ENCODE measurements around the gene RER1. TPM values are rescaled to one million over a fixed set of nuclear protein-coding genes. Genes with fewer than 3 reads are reported as not detected.

The RER1 gene
- total RNA-seq, 1 donor from 2014 or later: 118 TPM

GRCh38 chr1:2352341-2352896 is 39.2 kb upstream of the RER1 start:
- no peaks in the 10 kb centered on the region for H3K27me3 ChIP-seq
- ATAC-seq (no peak), DNase-seq (peak; percentile 52)
- H3K9me3 ChIP-seq: no peaks in the 10 kb centered on the region
- no peak overlapping the region for H3K27ac ChIP-seq
- no peaks in the 10 kb centered on the region for H3K36me3 ChIP-seq
- no peaks in the 10 kb centered on the region for H3K4me1 ChIP-seq
- intact Hi-C loops (cut with DNase I): no loop called here
- TF ChIP-seq CTCF (IDR thresholded peaks at IDR 0.05): no peak
- H3K4me3 ChIP-seq: no peak overlapping the region

- no peaks in the 10 kb centered on the region for H3K9me3 ChIP-seq
- no peak for TF ChIP-seq CTCF (IDR thresholded peaks at IDR 0.05)
- H3K4me3 ChIP-seq: no peak overlapping the region
- ATAC-seq (no peak), DNase-seq (peak; percentile 48)
- no peaks in the 10 kb centered on the region for H3K36me3 ChIP-seq
- H3K27me3 ChIP-seq: no peaks in the 10 kb centered on the region
- intact Hi-C loops (cut with DNase I): no loop called here
- H3K4me1 ChIP-seq: no peaks in the 10 kb centered on the region
- no peak overlapping the region for H3K27ac ChIP-seq
Observed at GRCh38 chr1:2352897-2353550, 38.6 kb upstream of the RER1 start.

GRCh38 chr1:2353551-2354438 is 37.8 kb upstream of the RER1 start:
- ATAC-seq (no peak), DNase-seq (peak; percentile 40)
- H3K27ac ChIP-seq: no peak overlapping the region
- no peak overlapping the region for H3K4me3 ChIP-seq
- no peaks in the 10 kb centered on the region for H3K27me3 ChIP-seq
- intact Hi-C loops (cut with DNase I): no loop called here
- H3K36me3 ChIP-seq: no peaks in the 10 kb centered on the region
- no peak for TF ChIP-seq CTCF (IDR thresholded peaks at IDR 0.05)
- H3K4me1 ChIP-seq: no peaks in the 10 kb centered on the region
- no peaks in the 10 kb centered on the region for H3K9me3 ChIP-seq

GRCh38 chr1:2354511-2355372 is 36.9 kb upstream of the RER1 start:
- no peaks in the 10 kb centered on the region for H3K4me1 ChIP-seq
- peak; percentile 37 for DNase-seq
- H3K9me3 ChIP-seq: no peaks in the 10 kb centered on the region
- H3K27ac ChIP-seq: no peak overlapping the region
- H3K4me3 ChIP-seq: no peak overlapping the region
- ATAC-seq: no peak
- intact Hi-C loops (cut with DNase I): no loop called here
- H3K36me3 ChIP-seq: no peaks in the 10 kb centered on the region
- TF ChIP-seq CTCF (IDR thresholded peaks at IDR 0.05): no peak
- no peaks in the 10 kb centered on the region for H3K27me3 ChIP-seq

Data from upper lobe of right lung (tissue), 1 donor.